Endothelial cell of umbilical vein (primary cell): Measurements from ENCODE around the gene AADAT.

Experiments used
- CTCF ChIP-seq, 2 donors: IDR thresholded peaks; 1 replicate in 1 of 2; 2 replicates in 1 of 2; pipeline ENCODE4 v1.5.1; 2011; ENCODE audit warnings: low read length in 2 of 2, mild to moderate bottlenecking in 2 of 2, moderate library complexity in 2 of 2, control low read depth in 1 of 2, inconsistent platforms in 1 of 2, low read depth in 1 of 2; ENCODE audit not compliant: insufficient read depth in 1 of 2; ENCODE audit errors: extremely low read depth in 1 of 2
- EZH2 ChIP-seq: IDR thresholded peaks from 2 replicates; pipeline ENCODE4 v1.6.1; 2012; ENCODE audit warnings: borderline replicate concordance, low read depth, mild to moderate bottlenecking, moderate library complexity, low read length, inconsistent platforms; ENCODE audit not compliant: severe bottlenecking
- FOS ChIP-seq: IDR thresholded peaks from 2 replicates; pipeline ENCODE4 v1.6.1; 2011; ENCODE audit warnings: mild to moderate bottlenecking, low read length, moderate library complexity, borderline replicate concordance; ENCODE audit not compliant: insufficient read depth
- GATA2 ChIP-seq: IDR thresholded peaks from 2 replicates; pipeline ENCODE4 v1.7.0; 2011; ENCODE audit warnings: low read depth, mild to moderate bottlenecking, moderate library complexity, mixed read lengths, low read length; ENCODE audit not compliant: insufficient read length, insufficient read depth
- JUN ChIP-seq: IDR thresholded peaks from 2 replicates; pipeline ENCODE4 v1.6.1; 2011; ENCODE audit warnings: borderline replicate concordance, low read depth; ENCODE audit not compliant: insufficient read length, insufficient read depth
- MAX ChIP-seq: IDR thresholded peaks from 2 replicates; pipeline ENCODE4 v1.6.1; 2011; ENCODE audit not compliant: insufficient read depth, insufficient read length
- MYC ChIP-seq: IDR thresholded peaks from one replicate; pipeline ENCODE4 v1.6.1; 2011; ENCODE audit warnings: mild to moderate bottlenecking, low read depth, low read length
- POLR2A ChIP-seq: IDR thresholded peaks from 2 replicates; pipeline ENCODE4 v1.6.1; 2012; ENCODE audit warnings: low read depth, mild to moderate bottlenecking, control low read depth, low read length
- POLR2AphosphoS5 ChIP-seq: IDR thresholded peaks from 2 replicates; pipeline ENCODE4 v1.6.1; 2012; ENCODE audit warnings: low read depth, mild to moderate bottlenecking, control low read depth, low read length, moderate library complexity; ENCODE audit not compliant: insufficient read depth

DNA sequence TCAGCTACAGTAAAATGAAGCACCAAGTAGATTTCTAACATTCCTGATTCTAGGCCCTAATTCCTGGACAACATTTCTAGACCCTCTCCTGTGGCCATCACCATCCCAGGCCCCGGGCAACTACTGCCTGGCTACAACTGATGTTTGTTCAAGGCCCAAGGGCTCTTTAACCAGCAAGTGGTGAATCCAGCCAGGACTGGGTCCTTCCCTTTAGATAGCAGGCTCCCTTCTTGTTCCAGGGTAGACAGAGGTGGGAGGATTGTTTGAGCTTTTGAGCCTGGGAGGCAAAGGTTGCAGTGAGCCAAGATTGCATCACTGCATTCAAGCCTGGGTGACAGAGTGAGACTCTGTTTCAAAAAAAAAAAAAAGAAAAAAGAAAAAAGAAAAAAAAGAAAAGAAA, 12.7 kb upstream of the AADAT start:
- TF ChIP-seq POLR2A (no peak), CTCF (IDR thresholded peaks at IDR 0.05; ENCODE audit: extremely low read depth in 1 of 2, insufficient read depth in 1 of 2, low read depth in 1 of 2, low read length in 2 of 2) (no peak), FOS (no peak), POLR2AphosphoS5 (no peak), MAX (no peak), EZH2 (no peak), JUN (no peak), GATA2 (no peak), MYC (no peak)
